Measurements from ENCODE around the gene ZNF226.

DNA sequence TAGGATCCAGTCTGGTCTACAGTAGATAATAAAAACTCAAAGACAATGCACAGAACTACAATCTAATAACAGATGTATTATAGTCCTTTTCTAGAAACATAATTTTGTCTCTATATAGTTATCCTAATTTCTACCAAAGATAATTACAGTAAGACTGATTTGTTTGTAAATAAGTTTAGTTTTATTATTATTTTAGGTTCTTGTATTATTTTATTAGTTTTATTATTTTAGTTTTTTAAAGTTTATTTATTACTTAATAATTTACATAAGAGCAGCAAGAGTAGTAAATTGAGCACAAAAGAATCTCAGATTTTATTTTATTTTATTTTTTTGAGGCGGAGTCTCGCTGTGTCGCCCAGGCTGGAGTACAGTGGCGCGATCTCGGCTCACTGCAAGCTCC is 25.1 kb downstream of the ZNF226 start:
- TF ChIP-seq POLR2A (IDR thresholded peaks at IDR 0.05), result no peak
- TF ChIP-seq, protein P1, sequence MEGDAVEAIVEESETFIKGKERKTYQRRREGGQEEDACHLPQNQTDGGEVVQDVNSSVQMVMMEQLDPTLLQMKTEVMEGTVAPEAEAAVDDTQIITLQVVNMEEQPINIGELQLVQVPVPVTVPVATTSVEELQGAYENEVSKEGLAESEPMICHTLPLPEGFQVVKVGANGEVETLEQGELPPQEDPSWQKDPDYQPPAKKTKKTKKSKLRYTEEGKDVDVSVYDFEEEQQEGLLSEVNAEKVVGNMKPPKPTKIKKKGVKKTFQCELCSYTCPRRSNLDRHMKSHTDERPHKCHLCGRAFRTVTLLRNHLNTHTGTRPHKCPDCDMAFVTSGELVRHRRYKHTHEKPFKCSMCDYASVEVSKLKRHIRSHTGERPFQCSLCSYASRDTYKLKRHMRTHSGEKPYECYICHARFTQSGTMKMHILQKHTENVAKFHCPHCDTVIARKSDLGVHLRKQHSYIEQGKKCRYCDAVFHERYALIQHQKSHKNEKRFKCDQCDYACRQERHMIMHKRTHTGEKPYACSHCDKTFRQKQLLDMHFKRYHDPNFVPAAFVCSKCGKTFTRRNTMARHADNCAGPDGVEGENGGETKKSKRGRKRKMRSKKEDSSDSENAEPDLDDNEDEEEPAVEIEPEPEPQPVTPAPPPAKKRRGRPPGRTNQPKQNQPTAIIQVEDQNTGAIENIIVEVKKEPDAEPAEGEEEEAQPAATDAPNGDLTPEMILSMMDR (IDR thresholded peaks at IDR 0.05), result no peak
